HepG2 (cell line): ENCODE data around the gene NFE2. TPM values are rescaled to one million over a fixed set of nuclear protein-coding genes. Genes with fewer than 3 reads are reported as not detected.

ENCODE experiments used
- EP300 ChIP-seq, 3 experiments: sonication (generic) in 1 of 3; formaldehyde crosslinking in 1 of 3; IDR thresholded peaks; 2 replicates each; pipeline versions ENCODE4 v1.5.1 to v1.6.1; 2011 to 2020; ENCODE audit warnings: low read depth in 2 of 3, low read length in 2 of 3, borderline replicate concordance in 1 of 3, improper control_type of control experiment in 1 of 3, mild to moderate bottlenecking in 1 of 3, missing genetic modification reagents in 1 of 3, moderate library complexity in 1 of 3
- HOXA7 ChIP-seq: sonication (generic); formaldehyde crosslinking; IDR thresholded peaks from 2 replicates; pipeline ENCODE4 v1.8.1; 2022; ENCODE audit warnings: mild to moderate bottlenecking, missing genetic modification reagents, moderate library complexity
- IRX3 ChIP-seq: sonication (generic); formaldehyde crosslinking; IDR thresholded peaks from 2 replicates; pipeline ENCODE4 v1.8.1; 2023; ENCODE audit warnings: mild to moderate bottlenecking, low read depth, missing genetic modification reagents, borderline replicate concordance
- KDM5B ChIP-seq: sonication (generic); formaldehyde crosslinking; IDR thresholded peaks from 2 replicates; pipeline ENCODE4 v1.4.0; 2020; ENCODE audit warnings: missing genetic modification reagents, mild to moderate bottlenecking, borderline replicate concordance
- KIAA2018 ChIP-seq: sonication (generic); formaldehyde crosslinking; IDR thresholded peaks from 2 replicates; pipeline ENCODE4 v1.5.0; 2020; ENCODE audit warnings: mild to moderate bottlenecking, missing genetic modification reagents, borderline replicate concordance
- RFXAP ChIP-seq: sonication (generic); formaldehyde crosslinking; IDR thresholded peaks from 2 replicates; pipeline ENCODE4 v1.4.0; 2020; ENCODE audit warnings: missing genetic modification reagents, borderline replicate concordance
- TIGD3 ChIP-seq: sonication (generic); formaldehyde crosslinking; IDR thresholded peaks from 2 replicates; pipeline ENCODE4 v1.5.1; 2020; ENCODE audit warnings: mild to moderate bottlenecking, missing genetic modification reagents, borderline replicate concordance
- USF2 ChIP-seq, 2 experiments: sonication (generic) in 1 of 2; formaldehyde crosslinking in 1 of 2; IDR thresholded peaks; 2 replicates each; pipeline versions ENCODE4 v1.5.1 to v1.6.1; 2011 to 2020; ENCODE audit warnings: borderline replicate concordance in 1 of 2, low read depth in 1 of 2, low read length in 1 of 2, mild to moderate bottlenecking in 1 of 2, missing genetic modification reagents in 1 of 2, moderate library complexity in 1 of 2
- WIZ ChIP-seq: sonication (generic); formaldehyde crosslinking; IDR thresholded peaks from 2 replicates; pipeline ENCODE4 v1.5.1; 2020; ENCODE audit warnings: mild to moderate bottlenecking, missing genetic modification reagents
- YY1 ChIP-seq: IDR thresholded peaks from 2 replicates; pipeline ENCODE4 v1.6.1; 2011; ENCODE audit warnings: low read length, low read depth, moderate library complexity, mild to moderate bottlenecking; ENCODE audit not compliant: insufficient read depth, insufficient replicate concordance
- ZNF354B ChIP-seq: sonication (generic); formaldehyde crosslinking; IDR thresholded peaks from 2 replicates; pipeline ENCODE4 v1.8.0; 2022; ENCODE audit warnings: mild to moderate bottlenecking, missing genetic modification reagents
- ZNF784 ChIP-seq: sonication (generic); formaldehyde crosslinking; IDR thresholded peaks from 2 replicates; pipeline ENCODE4 v1.5.1; 2020; ENCODE audit warnings: missing genetic modification reagents, mild to moderate bottlenecking, borderline replicate concordance
- ZNF790 ChIP-seq: sonication (generic); formaldehyde crosslinking; IDR thresholded peaks from 2 replicates; pipeline ENCODE4 v1.8.0; 2022; ENCODE audit warnings: missing genetic modification reagents, mild to moderate bottlenecking, borderline replicate concordance
- polyA plus RNA-seq, 8 experiments: library from polyadenylated mRNA; depleted of rRNA in 3 of 8; stranded (reverse) in 7 of 8; unstranded in 1 of 8; fragments of >200 nt; fragmentation: Illumina TruSeq in 4 of 8; extraction: Trizol in 4 of 8; gene quantifications; 2 replicates each; pipeline versions ENCODE4 v1.2.1 to v1.2.3, GENCODE V29; 2011 to 2016; ENCODE audit warnings: low read depth in 4 of 8, missing spikeins in 1 of 8, mixed read lengths in 1 of 8; ENCODE audit not compliant: insufficient read depth in 1 of 8
- total RNA-seq, 5 experiments: library from RNA; depleted of rRNA; stranded (reverse); fragments of >200 nt; fragmentation: Illumina TruSeq; extraction: Trizol; gene quantifications; 2 replicates each; pipeline ENCODE4 v1.2.3, GENCODE V29; 2016; ENCODE audit warnings: low read depth in 1 of 5

Gene NFE2
- total and polyA plus RNA-seq, 2 of the 13 experiments (the other 11 are each of a cell fraction or from before 2014, with no cell fraction given): 4.5 to 7.8 TPM

- 0 out of 2 replicates have a peak, but pooled peaks have one; percentile 60 for TF ChIP-seq KIAA2018 (CRISPR knock-in tag)
- TF ChIP-seq USF2 (IDR thresholded peaks at IDR 0.05; ENCODE audit: low read depth, low read length): no peak
- no peak for TF ChIP-seq USF2 (CRISPR knock-in tag; IDR thresholded peaks at IDR 0.05; ENCODE audit: borderline replicate concordance)
- TF ChIP-seq RFXAP (CRISPR knock-in tag): peak; percentile 82; the same call in 1 of the 2 replicates
- no peak for TF ChIP-seq HOXA7 (CRISPR knock-in tag)
- TF ChIP-seq EP300 (IDR thresholded peaks at IDR 0.05; ENCODE audit: low read depth in 2 of 2, low read length in 2 of 2): no peak
- no peak for TF ChIP-seq EP300 (CRISPR knock-in tag; IDR thresholded peaks at IDR 0.05; ENCODE audit: borderline replicate concordance)
- no peak for TF ChIP-seq ZNF790
- TF ChIP-seq IRX3 (CRISPR knock-in tag): no peak
- no peak for TF ChIP-seq TIGD3 (CRISPR knock-in tag)
- peak; percentile 91 for TF ChIP-seq KDM5B (CRISPR knock-in tag)
- TF ChIP-seq YY1: peak; percentile 94
- TF ChIP-seq WIZ (CRISPR knock-in tag): no peak
- no peak for TF ChIP-seq ZNF354B
- peak; percentile 24; the same call in 1 of the 2 replicates for TF ChIP-seq ZNF784
These were observed 21.0 kb downstream of the NFE2 start, which contains the start of gene CBX5 (continued) for GRCh38 chr12:54279632-54280467.
